Mucosa of descending colon (tissue), 3 donors: ENCODE data around the gene SCAMP2. TPM values are rescaled to one million over a fixed set of nuclear protein-coding genes. Genes with fewer than 3 reads are reported as not detected.

Experiments used
- ATAC-seq: fragments of 200-7000 bp; cut with Tn5 transposase; one replicate; pipeline ENCODE4 v1.9.1; 2020; ENCODE audit warnings: mild to moderate bottlenecking, moderate library complexity
- DNase-seq, 3 donors: peaks; one replicate each; pipeline ENCODE4 v3.0.0-alpha.2; 2020
- H3K36me3 ChIP-seq: fragments of 200-600 bp; one replicate; pipeline ENCODE4 v1.8.0; 2021; ENCODE audit warnings: low read depth, mild to moderate bottlenecking
- H3K4me1 ChIP-seq: fragments of 200-600 bp; one replicate; pipeline ENCODE4 v1.8.0; 2021; ENCODE audit warnings: low read depth, mild to moderate bottlenecking
- H3K4me3 ChIP-seq: fragments of 200-600 bp; one replicate; pipeline ENCODE4 v1.8.0; 2021; ENCODE audit warnings: mild to moderate bottlenecking
- H3K9me3 ChIP-seq: fragments of 200-600 bp; one replicate; pipeline ENCODE4 v1.8.0; 2021; ENCODE audit warnings: mild to moderate bottlenecking
- CTCF ChIP-seq: fragments of 200-600 bp; IDR thresholded peaks from one replicate; pipeline ENCODE4 v1.8.0; 2022; ENCODE audit warnings: antibody characterized with exemption, mild to moderate bottlenecking
- intact Hi-C, 2 donors: fragments of 100-400 bp; cut with DNase I in 1 of 2; cut with micrococcal nuclease in 1 of 2; formaldehyde crosslinking; loops; one replicate each; pipeline versions ENCODE4 v1.11.0 to v1.11.1; 2022; cut with DNase I, micrococcal nuclease
- total RNA-seq, 3 donors: library from RNA; stranded (reverse); fragmentation: NEBNext Ultra II Directional in 2 of 3; extraction: Animal tissue kit (Norgen Biotek cat#: 25700) in 2 of 3; gene quantifications; one replicate each; pipeline versions ENCODE4 v1.2.1 to v1.2.4, GENCODE V29; 2021 to 2023
- donor health status: DM: no; HTN: no; CAD: no; lungs with moderate emphysema.
- donor health status: DM: no; HTN: no; CAD: no.
- donor health status: DM: no; HTN: yes; CAD: no.

SCAMP2 gene
- total RNA-seq, 3 donors from 2014 or later: 125 to 236 (median 218) TPM

- intact Hi-C loops: no loop called here
- DNase-seq (no peak), ATAC-seq (no peak)
- Histone ChIP-seq H3K4me1 (peaks cover 12% of the 10 kb centered on the region), H3K36me3 (no peaks in the 10 kb centered on the region), H3K9me3 (no peaks in the 10 kb centered on the region), H3K4me3 (no peak overlapping the region)
- no peak for TF ChIP-seq CTCF
Measured at GRCh38 chr15:74837482-74838136, 35.6 kb downstream of the SCAMP2 start.

- no peak for TF ChIP-seq CTCF
- peaks cover 13% of the 10 kb centered on the region for H3K4me1 ChIP-seq
- DNase-seq (no peak), ATAC-seq (no peak)
- H3K36me3 ChIP-seq: no peaks in the 10 kb centered on the region
- no peaks in the 10 kb centered on the region for H3K9me3 ChIP-seq
- intact Hi-C loops: no loop called here
- no peak overlapping the region for H3K4me3 ChIP-seq
Measured at GRCh38 chr15:74836846-74837245, 36.3 kb downstream of the SCAMP2 start.

DNA sequence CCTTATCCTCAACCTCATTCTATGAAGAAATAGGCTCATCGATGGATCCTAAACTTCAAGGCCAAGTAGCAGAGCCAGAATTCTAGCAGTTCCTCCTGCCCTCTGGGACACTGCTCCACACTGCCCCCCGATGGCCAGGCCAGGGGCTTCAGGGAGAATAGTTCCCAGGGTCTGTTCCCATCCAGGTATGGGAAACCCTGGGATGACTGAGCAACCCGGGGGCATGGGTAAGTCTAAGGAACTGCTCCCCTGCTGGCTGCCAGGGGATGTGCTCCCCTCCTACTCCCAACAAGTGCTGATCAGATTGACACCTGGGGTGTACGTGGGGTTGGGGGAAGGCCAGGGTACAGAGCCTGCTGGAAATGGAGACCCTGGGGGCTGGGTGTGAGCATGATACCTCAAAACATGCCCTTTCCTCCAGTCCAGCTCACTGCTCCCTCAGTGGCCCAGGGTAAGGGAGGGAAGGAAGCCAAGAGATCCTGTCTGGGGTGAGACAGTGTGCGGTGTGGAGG is 37.8 kb downstream of the SCAMP2 start:
- H3K36me3 ChIP-seq: no peaks in the 10 kb centered on the region
- no peak overlapping the region for H3K4me3 ChIP-seq
- intact Hi-C loops: no loop called here
- TF ChIP-seq CTCF: peak; percentile 75
- ATAC-seq (peak; percentile 72), DNase-seq (peak in 2 of 3 donors; percentile 82 to 86)
- no peaks in the 10 kb centered on the region for H3K9me3 ChIP-seq
- H3K4me1 ChIP-seq: peaks cover 7% of the 10 kb centered on the region

DNA sequence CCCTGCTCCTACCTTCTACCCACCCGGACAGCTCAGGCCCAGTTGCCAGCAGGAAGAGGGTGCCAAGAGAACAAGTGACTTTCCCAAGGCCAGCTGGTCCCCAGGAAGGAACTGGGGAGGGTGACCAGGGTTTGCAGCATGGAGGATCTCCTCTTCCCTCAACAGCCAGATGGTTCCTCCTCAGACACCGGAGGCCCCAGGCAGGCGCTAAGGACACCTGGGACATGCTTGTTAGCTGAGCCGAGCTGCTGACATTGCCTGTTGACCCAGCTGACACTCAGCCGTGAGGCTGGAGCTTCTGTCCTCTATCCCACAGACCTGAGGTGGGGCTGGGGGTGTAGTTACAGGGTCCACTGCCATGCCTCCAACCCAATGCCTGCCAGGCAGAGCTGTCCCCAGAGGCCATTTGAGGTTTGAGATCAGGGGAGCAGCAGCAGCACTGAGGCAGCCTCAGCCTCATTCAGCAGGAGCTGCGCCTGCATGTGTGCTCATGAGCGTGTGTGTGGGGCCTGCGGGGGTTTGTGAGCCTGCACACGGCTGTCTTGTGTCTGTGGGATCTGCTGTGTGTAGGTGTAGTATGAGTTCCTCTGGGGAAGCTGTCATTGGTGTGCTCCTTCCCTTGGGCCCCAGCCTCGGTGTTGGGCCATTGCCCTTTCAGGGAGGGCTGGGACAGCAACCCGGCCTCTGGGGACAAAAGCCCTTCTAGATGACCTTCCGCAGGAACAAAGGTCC is 39.6 kb downstream of the SCAMP2 start:
- no peaks in the 10 kb centered on the region for H3K9me3 ChIP-seq
- intact Hi-C loops: no loop called here
- no peak overlapping the region for H3K4me3 ChIP-seq
- H3K4me1 ChIP-seq: peaks cover 7% of the 10 kb centered on the region
- H3K36me3 ChIP-seq: no peaks in the 10 kb centered on the region
- no peak for TF ChIP-seq CTCF
- DNase-seq (no peak), ATAC-seq (no peak)

GRCh38 chr15:74832826-74833225 is 40.3 kb downstream of the SCAMP2 start:
- ATAC-seq (no peak), DNase-seq (no peak)
- H3K36me3 ChIP-seq: no peaks in the 10 kb centered on the region
- intact Hi-C loops: no loop called here
- TF ChIP-seq CTCF: no peak
- peaks cover 7% of the 10 kb centered on the region for H3K4me1 ChIP-seq
- no peaks in the 10 kb centered on the region for H3K9me3 ChIP-seq
- no peak overlapping the region for H3K4me3 ChIP-seq
